HepG2 (cell line): ENCODE measurements around the gene SPATS2. TPM values are rescaled to one million over a fixed set of nuclear protein-coding genes. Genes with fewer than 3 reads are reported as not detected.

ENCODE experiments used
- ATAC-seq: fragments of 200-7000 bp; cut with Tn5 transposase; 3 replicates; pipeline ENCODE4 v1.9.1; 2020; ENCODE audit warnings: mild to moderate bottlenecking, moderate library complexity
- BruUV-seq: library from RNA; stranded (reverse); fragments of 400-500 nt; replicated peaks from 2 replicates; lab custom pipeline; 2021; lab: Mats Ljungman, UMichigan
- CTCF ChIA-PET: fragments of 300-600 bp; formaldehyde crosslinking; extraction: SDS; loops from one replicate; lab custom pipeline; 2021; ENCODE audit warnings: low total read pairs, inconsistent platforms, low intra/inter-chr PET ratio; lab: Yijun Ruan, JAX
- POLR2A ChIA-PET: fragments of 350-600 bp; sonication (Branson Sonifier 250); formaldehyde crosslinking; loops from one replicate; lab custom pipeline; 2020; ENCODE audit warnings: antibody characterized with exemption, inconsistent platforms; lab: Yijun Ruan, JAX
- DNase-seq: peaks from one replicate; pipeline ENCODE4 v3.0.0-alpha.2; 2015; ENCODE audit warnings: low spot score
- FAIRE-seq: peaks from 3 replicates; lab custom pipeline; 2011; peaks lifted over from hg19 to GRCh38; lab: Jason Lieb, UNC
- H2AFZ ChIP-seq: one replicate; pipeline ENCODE4 v1.6.1; 2011; ENCODE audit warnings: low read length, inconsistent platforms
- H3K27ac ChIP-seq: fragments of 300-600 bp; 3 replicates; pipeline ENCODE4 v1.8.0; 2011; ENCODE audit warnings: mixed run types, mild to moderate bottlenecking, mixed read lengths, low read length, inconsistent platforms; ENCODE audit not compliant: insufficient read depth; ENCODE audit errors: extremely low read length
- H3K27me3 ChIP-seq, 2 experiments: fragments of 200-600 bp in 1 of 2; 2 replicates in 1 of 2; 3 replicates in 1 of 2; pipeline versions ENCODE4 v1.6.0 to v1.8.0; 2011; ENCODE audit warnings: low read length in 2 of 2, mild to moderate bottlenecking in 2 of 2, moderate library complexity in 2 of 2, inconsistent platforms in 1 of 2; ENCODE audit not compliant: insufficient read depth in 2 of 2, control insufficient read depth in 1 of 2
- H3K36me3 ChIP-seq, 2 experiments: fragments of 200-600 bp in 1 of 2; replicated peaks in 1 of 2; 2 replicates in 1 of 2; 3 replicates in 1 of 2; pipeline versions ENCODE4 v1.5.1 to v1.8.0; 2011; ENCODE audit warnings: low read length in 2 of 2, inconsistent platforms in 1 of 2; ENCODE audit not compliant: insufficient read depth in 2 of 2, control insufficient read depth in 1 of 2
- H3K4me1 ChIP-seq: 2 replicates; pipeline ENCODE4 v1.5.1; 2012; ENCODE audit warnings: low read length, inconsistent platforms; ENCODE audit not compliant: insufficient read depth
- H3K4me2 ChIP-seq: 2 replicates; pipeline ENCODE4 v1.6.0; 2011; ENCODE audit warnings: low read depth, low read length, inconsistent platforms
- H3K4me3 ChIP-seq, 3 experiments: fragments of 200-600 bp in 1 of 3; sonication (generic), shearing (Covaris generic) in 1 of 3; replicated peaks in 1 of 3; 2 replicates each; pipeline ENCODE4 v1.5.1; 2011 to 2016; ENCODE audit warnings: low read length in 3 of 3, inconsistent platforms in 2 of 3, low read depth in 2 of 3, mild to moderate bottlenecking in 2 of 3, control low read depth in 1 of 3, mixed read lengths in 1 of 3; ENCODE audit not compliant: insufficient read depth in 1 of 3
- H3K79me2 ChIP-seq: one replicate; pipeline ENCODE4 v1.6.1; 2011; ENCODE audit warnings: low read length, inconsistent platforms; ENCODE audit not compliant: insufficient read depth
- H3K9ac ChIP-seq: 2 replicates; pipeline ENCODE4 v1.6.0; 2011; ENCODE audit warnings: mild to moderate bottlenecking, low read depth, low read length, inconsistent platforms; ENCODE audit not compliant: insufficient read depth
- H3K9me3 ChIP-seq: 2 replicates; pipeline ENCODE4 v1.5.1; 2012; ENCODE audit warnings: mild to moderate bottlenecking, low read length
- H4K20me1 ChIP-seq: 2 replicates; pipeline ENCODE4 v1.6.0; 2011; ENCODE audit warnings: inconsistent platforms, mild to moderate bottlenecking, low read length, moderate library complexity; ENCODE audit not compliant: insufficient read depth
- FOXK2 ChIP-seq: fragments of 450-650 bp; IDR thresholded peaks from 2 replicates; pipeline ENCODE4 v1.6.1; 2016
- GPN1 ChIP-seq: sonication (generic); formaldehyde crosslinking; IDR thresholded peaks from 2 replicates; pipeline ENCODE4 v1.5.1; 2020; ENCODE audit warnings: missing genetic modification reagents, borderline replicate concordance
- KLF12 ChIP-seq: sonication (generic); formaldehyde crosslinking; IDR thresholded peaks from 2 replicates; pipeline ENCODE4 v1.4.0; 2020; ENCODE audit warnings: missing genetic modification reagents, borderline replicate concordance
- LCORL ChIP-seq, 2 experiments: fragments of 450-650 bp in 1 of 2; sonication (generic) in 1 of 2; formaldehyde crosslinking in 1 of 2; IDR thresholded peaks; 2 replicates each; pipeline versions ENCODE4 v1.5.0 to v1.6.1; 2017 to 2020; ENCODE audit warnings: antibody characterized with exemption in 1 of 2, missing genetic modification reagents in 1 of 2
- NR2C2 ChIP-seq: sonication (generic); formaldehyde crosslinking; IDR thresholded peaks from 2 replicates; pipeline ENCODE4 v1.4.0; 2020; ENCODE audit warnings: missing genetic modification reagents, mild to moderate bottlenecking, moderate library complexity, borderline replicate concordance
- TBX2 ChIP-seq: sonication (generic); formaldehyde crosslinking; IDR thresholded peaks from 2 replicates; pipeline ENCODE4 v1.5.0; 2020; ENCODE audit warnings: missing genetic modification reagents, mild to moderate bottlenecking, borderline replicate concordance
- TOE1 ChIP-seq: sonication (generic); formaldehyde crosslinking; IDR thresholded peaks from 2 replicates; pipeline ENCODE4 v1.4.0; 2020; ENCODE audit warnings: mild to moderate bottlenecking, missing genetic modification reagents
- TP53 ChIP-seq: sonication (generic); formaldehyde crosslinking; conservative IDR thresholded peaks from 2 replicates; pipeline ENCODE4 v1.4.0; 2020; ENCODE audit warnings: missing genetic modification reagents
- ZNF44 ChIP-seq: sonication (generic); formaldehyde crosslinking; IDR thresholded peaks from 2 replicates; pipeline ENCODE4 v1.5.1; 2020; ENCODE audit warnings: mild to moderate bottlenecking, missing genetic modification reagents
- ZNF570 ChIP-seq: sonication (generic); formaldehyde crosslinking; IDR thresholded peaks from 2 replicates; pipeline ENCODE4 v1.4.0; 2020; ENCODE audit warnings: mild to moderate bottlenecking, missing genetic modification reagents, borderline replicate concordance
- ZSCAN9 ChIP-seq: IDR thresholded peaks from 2 replicates; pipeline ENCODE4 v1.6.1; 2016; ENCODE audit warnings: borderline replicate concordance
- WGBS: methylation state at CpG from one replicate; pipeline ENCODE4 v1.1.6; 2017; ENCODE audit warnings: low lambda C conversion rate; 5-methylcytosine and 5-hydroxymethylcytosine counted together
- in situ Hi-C: cut with HindIII; loops from 2 replicates; pipeline ENCODE4 v1.10.0; 2017; ENCODE audit warnings: low pct_unique_long_range_greater_than_20kb; ENCODE audit not compliant: extremely low pct_ligation_motif_present
- intact Hi-C: fragments of 100-400 bp; cut with micrococcal nuclease; formaldehyde crosslinking; loops from one replicate; pipeline ENCODE4 v1.10.0; 2022; ENCODE audit not compliant: unreplicated experiment
- polyA plus RNA-seq, 8 experiments: library from polyadenylated mRNA; depleted of rRNA in 3 of 8; stranded (reverse) in 7 of 8; unstranded in 1 of 8; fragments of >200 nt; fragmentation: Illumina TruSeq in 4 of 8; extraction: Trizol in 4 of 8; gene quantifications; 2 replicates each; pipeline versions ENCODE4 v1.2.1 to v1.2.3, GENCODE V29; 2011 to 2016; ENCODE audit warnings: low read depth in 4 of 8, missing spikeins in 1 of 8, mixed read lengths in 1 of 8; ENCODE audit not compliant: insufficient read depth in 1 of 8
- total RNA-seq, 5 experiments: library from RNA; depleted of rRNA; stranded (reverse); fragments of >200 nt; fragmentation: Illumina TruSeq; extraction: Trizol; gene quantifications; 2 replicates each; pipeline ENCODE4 v1.2.3, GENCODE V29; 2016; ENCODE audit warnings: low read depth in 1 of 5
- TF ChIP-seq, protein P1 (sequence below): sonication (generic); formaldehyde crosslinking; IDR thresholded peaks from 2 replicates; pipeline ENCODE4 v1.5.0; 2020; ENCODE audit warnings: mild to moderate bottlenecking, missing genetic modification reagents
- TF ChIP-seq, protein P2 (sequence below): sonication (generic); formaldehyde crosslinking; IDR thresholded peaks from 2 replicates; pipeline ENCODE4 v1.4.0; 2020; ENCODE audit warnings: missing genetic modification reagents, borderline replicate concordance

The SPATS2 gene
- total and polyA plus RNA-seq, 2 of the 13 experiments (the other 11 are each of a cell fraction or from before 2014, with no cell fraction given): 19.3 to 28.1 TPM

DNA sequence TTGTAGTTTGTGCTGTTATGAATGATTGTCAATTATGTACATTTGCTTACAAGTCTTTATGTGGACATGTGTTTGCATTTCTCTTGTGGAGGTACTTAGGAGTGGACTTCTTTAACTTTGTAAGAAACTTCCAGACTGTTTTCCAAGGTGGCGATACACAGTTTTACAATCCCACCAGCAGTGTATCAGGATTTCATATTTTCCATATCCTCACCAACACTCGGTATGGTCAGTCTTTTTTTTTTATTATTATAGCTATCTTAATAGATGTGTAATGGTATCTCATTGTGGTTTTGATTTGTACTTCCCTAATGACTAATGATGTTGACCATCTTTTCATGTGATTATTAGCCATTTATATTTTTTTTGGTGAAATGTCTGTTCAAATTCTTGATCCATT is 97.9 kb downstream of the SPATS2 start:
- H3K27ac ChIP-seq: no peak overlapping the region
- no peaks in the 10 kb centered on the region for H3K4me1 ChIP-seq
- no peak for TF ChIP-seq TOE1 (CRISPR knock-in tag)
- H3K27me3 ChIP-seq: no peaks in the 10 kb centered on the region
- H3K4me2 ChIP-seq: no peak overlapping the region
- BruUV-seq: no TSS peak
- ChIA-PET POLR2A (no interaction called here), CTCF (no interaction called here)
- no peak for FAIRE-seq
- H4K20me1 ChIP-seq: no peaks in the 10 kb centered on the region
- intact Hi-C loops (no loop called here), in situ Hi-C loops (no loop called here)
- peaks cover 3 to 8% of the 10 kb centered on the region in 2 experiments for H3K36me3 ChIP-seq
- no peak overlapping the region for H2AFZ ChIP-seq
- no peak for ATAC-seq
- no peaks in the 10 kb centered on the region for H3K79me2 ChIP-seq
- WGBS: 96% methylated on average over 2 of the region's 2 CpGs
- H3K4me3 ChIP-seq: no peak overlapping the region
- H3K9ac ChIP-seq: no peak overlapping the region
- H3K9me3 ChIP-seq: no peaks in the 10 kb centered on the region
- no peak for DNase-seq

DNA sequence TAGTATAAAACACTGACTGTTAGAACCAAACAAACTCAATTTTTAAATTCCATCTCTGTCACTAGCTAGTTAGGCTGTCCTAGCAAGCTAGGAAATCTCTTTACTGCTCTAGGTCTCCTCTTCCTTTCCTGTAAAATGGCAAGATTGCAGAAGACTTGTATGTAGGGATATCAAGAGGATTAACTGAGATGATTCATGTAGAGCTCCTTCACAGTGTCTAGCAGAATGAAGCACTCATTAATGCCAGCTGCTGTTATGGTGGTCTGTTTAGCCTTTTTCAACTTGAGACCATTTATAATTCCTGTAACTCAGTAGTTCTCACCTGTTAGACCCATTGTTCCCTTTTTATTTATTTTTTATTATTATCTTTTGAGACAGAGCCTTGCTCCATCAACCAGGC is 103.7 kb downstream of the SPATS2 start:
- FAIRE-seq (no peak), ATAC-seq (no peak), DNase-seq (no peak)
- Histone ChIP-seq H3K4me2 (no peak overlapping the region), H3K4me1 (no peaks in the 10 kb centered on the region), H2AFZ (no peak overlapping the region), H3K9me3 (no peaks in the 10 kb centered on the region), H3K27ac (no peak overlapping the region), H3K9ac (no peak overlapping the region), H3K27me3 (no peaks in the 10 kb centered on the region), H3K36me3 (peaks cover 0 to 2% of the 10 kb centered on the region in 2 experiments; a peak in 1 of 5 replicates), H4K20me1 (no peaks in the 10 kb centered on the region), H3K79me2 (no peaks in the 10 kb centered on the region), H3K4me3 (no peak overlapping the region)
- in situ Hi-C loops: no loop called here
- CTCF ChIA-PET: no interaction called here
- intact Hi-C loops: no loop called here
- POLR2A ChIA-PET: no interaction called here
- BruUV-seq: no TSS peak
- TF ChIP-seq LCORL (IDR thresholded peaks at IDR 0.05) (no peak), LCORL (CRISPR knock-in tag; IDR thresholded peaks at IDR 0.05) (no peak), ZNF570 (no peak), FOXK2 (no peak), ZSCAN9 (CRISPR knock-in tag) (no peak), TBX2 (no peak), TP53 (CRISPR knock-in tag) (no peak), NR2C2 (CRISPR knock-in tag) (no peak), ZNF44 (no peak), GPN1 (CRISPR knock-in tag) (no peak), KLF12 (CRISPR knock-in tag) (no peak)
- TF ChIP-seq, protein P1, sequence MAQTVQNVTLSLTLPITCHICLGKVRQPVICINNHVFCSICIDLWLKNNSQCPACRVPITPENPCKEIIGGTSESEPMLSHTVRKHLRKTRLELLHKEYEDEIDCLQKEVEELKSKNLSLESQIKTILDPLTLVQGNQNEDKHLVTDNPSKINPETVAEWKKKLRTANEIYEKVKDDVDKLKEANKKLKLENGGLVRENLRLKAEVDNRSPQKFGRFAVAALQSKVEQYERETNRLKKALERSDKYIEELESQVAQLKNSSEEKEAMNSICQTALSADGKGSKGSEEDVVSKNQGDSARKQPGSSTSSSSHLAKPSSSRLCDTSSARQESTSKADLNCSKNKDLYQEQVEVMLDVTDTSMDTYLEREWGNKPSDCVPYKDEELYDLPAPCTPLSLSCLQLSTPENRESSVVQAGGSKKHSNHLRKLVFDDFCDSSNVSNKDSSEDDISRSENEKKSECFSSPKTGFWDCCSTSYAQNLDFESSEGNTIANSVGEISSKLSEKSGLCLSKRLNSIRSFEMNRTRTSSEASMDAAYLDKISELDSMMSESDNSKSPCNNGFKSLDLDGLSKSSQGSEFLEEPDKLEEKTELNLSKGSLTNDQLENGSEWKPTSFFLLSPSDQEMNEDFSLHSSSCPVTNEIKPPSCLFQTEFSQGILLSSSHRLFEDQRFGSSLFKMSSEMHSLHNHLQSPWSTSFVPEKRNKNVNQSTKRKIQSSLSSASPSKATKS (CRISPR knock-in tag): no peak
- TF ChIP-seq, protein P2, sequence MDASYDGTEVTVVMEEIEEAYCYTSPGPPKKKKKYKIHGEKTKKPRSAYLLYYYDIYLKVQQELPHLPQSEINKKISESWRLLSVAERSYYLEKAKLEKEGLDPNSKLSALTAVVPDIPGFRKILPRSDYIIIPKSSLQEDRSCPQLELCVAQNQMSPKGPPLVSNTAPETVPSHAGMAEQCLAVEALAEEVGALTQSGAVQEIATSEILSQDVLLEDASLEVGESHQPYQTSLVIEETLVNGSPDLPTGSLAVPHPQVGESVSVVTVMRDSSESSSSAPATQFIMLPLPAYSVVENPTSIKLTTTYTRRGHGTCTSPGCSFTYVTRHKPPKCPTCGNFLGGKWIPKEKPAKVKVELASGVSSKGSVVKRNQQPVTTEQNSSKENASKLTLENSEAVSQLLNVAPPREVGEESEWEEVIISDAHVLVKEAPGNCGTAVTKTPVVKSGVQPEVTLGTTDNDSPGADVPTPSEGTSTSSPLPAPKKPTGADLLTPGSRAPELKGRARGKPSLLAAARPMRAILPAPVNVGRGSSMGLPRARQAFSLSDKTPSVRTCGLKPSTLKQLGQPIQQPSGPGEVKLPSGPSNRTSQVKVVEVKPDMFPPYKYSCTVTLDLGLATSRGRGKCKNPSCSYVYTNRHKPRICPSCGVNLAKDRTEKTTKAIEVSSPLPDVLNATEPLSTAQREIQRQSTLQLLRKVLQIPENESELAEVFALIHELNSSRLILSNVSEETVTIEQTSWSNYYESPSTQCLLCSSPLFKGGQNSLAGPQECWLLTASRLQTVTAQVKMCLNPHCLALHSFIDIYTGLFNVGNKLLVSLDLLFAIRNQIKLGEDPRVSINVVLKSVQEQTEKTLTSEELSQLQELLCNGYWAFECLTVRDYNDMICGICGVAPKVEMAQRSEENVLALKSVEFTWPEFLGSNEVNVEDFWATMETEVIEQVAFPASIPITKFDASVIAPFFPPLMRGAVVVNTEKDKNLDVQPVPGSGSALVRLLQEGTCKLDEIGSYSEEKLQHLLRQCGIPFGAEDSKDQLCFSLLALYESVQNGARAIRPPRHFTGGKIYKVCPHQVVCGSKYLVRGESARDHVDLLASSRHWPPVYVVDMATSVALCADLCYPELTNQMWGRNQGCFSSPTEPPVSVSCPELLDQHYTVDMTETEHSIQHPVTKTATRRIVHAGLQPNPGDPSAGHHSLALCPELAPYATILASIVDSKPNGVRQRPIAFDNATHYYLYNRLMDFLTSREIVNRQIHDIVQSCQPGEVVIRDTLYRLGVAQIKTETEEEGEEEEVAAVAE (CRISPR knock-in tag): no peak
